GM12891 (cell line): Measurements from ENCODE around the gene F10.

Experiments used
- PAX5 ChIP-seq: IDR thresholded peaks from 2 replicates; pipeline ENCODE4 v1.6.1; 2011; ENCODE audit warnings: low read length, moderate library complexity, mild to moderate bottlenecking; ENCODE audit not compliant: insufficient read depth, severe bottlenecking
- POLR2A ChIP-seq: IDR thresholded peaks from 2 replicates; pipeline ENCODE4 v1.6.1; 2011; ENCODE audit warnings: low read depth, low read length, control low read depth
- POLR2AphosphoS5 ChIP-seq: IDR thresholded peaks from 2 replicates; pipeline ENCODE4 v1.6.1; 2011; ENCODE audit warnings: low read depth, low read length, control low read depth
- POU2F2 ChIP-seq: IDR thresholded peaks from 2 replicates; pipeline ENCODE4 v1.6.1; 2011; ENCODE audit warnings: low read depth, mild to moderate bottlenecking, control low read depth, low read length, moderate library complexity
- SPI1 ChIP-seq: IDR thresholded peaks from 2 replicates; pipeline ENCODE4 v1.6.1; 2011; ENCODE audit warnings: low read depth, low read length, control low read depth
- TAF1 ChIP-seq: IDR thresholded peaks from 2 replicates; pipeline ENCODE4 v1.6.1; 2011; ENCODE audit warnings: low read depth, low read length, control low read depth

DNA sequence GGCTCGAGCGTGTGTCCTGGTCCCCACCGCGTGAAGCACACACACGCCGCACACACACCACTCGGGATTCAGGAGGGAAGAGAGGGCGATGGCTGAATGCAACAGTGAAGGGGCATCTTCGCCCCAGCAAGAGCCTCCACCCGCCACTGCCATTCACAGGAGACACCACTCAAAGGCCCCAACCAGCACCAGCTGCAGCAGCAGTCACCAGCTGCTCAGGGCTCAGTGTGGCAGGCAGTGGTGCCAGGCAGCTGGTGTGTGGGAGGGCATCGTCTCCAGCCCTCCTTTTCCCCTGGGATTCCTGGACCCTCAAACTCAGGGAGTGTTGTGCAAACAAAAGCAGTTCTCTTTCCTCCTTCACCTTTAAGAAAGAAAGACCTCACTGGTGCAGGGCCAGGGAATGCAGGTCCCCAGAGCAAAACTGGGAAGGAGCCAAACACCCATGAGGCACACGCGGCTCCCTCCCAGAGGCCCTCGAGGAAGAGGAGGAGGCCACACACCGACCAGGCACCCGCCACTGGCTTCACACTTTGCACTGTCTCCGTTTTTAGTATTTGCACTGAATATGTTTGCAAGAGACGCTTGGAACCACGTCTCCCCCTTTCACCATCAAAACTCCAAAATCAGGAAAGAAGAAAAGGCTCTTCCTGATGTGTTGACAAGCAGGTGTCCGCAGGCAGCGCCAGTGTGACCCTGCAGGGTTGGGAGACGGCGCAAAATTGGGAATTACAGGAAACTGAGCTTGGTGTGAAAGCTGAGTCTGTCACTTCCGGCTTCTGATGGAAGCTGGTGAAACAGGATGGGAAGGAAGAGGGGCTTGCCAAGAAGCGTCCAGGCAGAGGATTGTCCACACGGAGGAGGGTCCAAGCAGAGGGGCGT is 43.5 kb upstream of the F10 start:
- TF ChIP-seq POLR2A = no peak
- TF ChIP-seq POLR2AphosphoS5 = no peak
- no peak for TF ChIP-seq TAF1
- no peak for TF ChIP-seq PAX5
- TF ChIP-seq POU2F2 = no peak
- no peak for TF ChIP-seq SPI1
